Measurements from ENCODE around the gene MUC22.
A peak's percentile ranks its signal among the peaks of the same experiment; 100 is the strongest.
"Not testable (repeated sequence)": the region's sequence is repeated elsewhere in the genome, so short reads cannot be mapped to it uniquely, and the experiment has no call there.

The MUC22 gene

GRCh38 chr6:31000067-31000860 is 10.0 kb upstream of the MUC22 start:
- not testable (repeated sequence) for FAIRE-seq

DNA sequence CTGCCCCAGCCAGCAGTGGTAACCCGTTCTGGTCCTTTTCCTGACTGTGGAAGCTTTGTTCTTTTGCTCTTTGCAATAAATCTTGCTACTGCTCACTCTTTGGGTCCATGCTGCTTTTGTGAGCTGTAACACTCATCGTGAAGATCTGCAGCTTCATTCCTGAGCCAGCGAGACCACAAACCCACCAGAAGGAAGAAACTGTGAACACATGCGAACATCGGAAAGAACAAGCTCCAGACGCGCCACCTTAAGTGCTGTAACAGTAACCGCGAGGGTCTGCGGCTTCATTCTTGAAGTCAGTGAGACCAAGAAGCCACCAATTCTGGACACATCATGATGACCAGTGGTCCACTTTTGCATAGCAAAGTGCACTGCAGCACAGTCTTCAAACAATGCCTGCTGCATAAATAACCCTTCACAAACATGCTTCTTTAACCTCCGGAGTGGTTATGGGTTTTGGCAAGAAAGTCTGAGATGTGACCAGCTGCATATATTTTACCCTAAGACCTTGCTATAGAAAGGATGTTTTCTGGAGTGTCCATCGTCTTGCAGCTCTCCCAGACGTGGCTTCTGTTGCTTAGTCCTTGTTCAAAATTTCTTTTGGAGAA is 8.9 kb upstream of the MUC22 start:
- FAIRE-seq, result no peak

DNA sequence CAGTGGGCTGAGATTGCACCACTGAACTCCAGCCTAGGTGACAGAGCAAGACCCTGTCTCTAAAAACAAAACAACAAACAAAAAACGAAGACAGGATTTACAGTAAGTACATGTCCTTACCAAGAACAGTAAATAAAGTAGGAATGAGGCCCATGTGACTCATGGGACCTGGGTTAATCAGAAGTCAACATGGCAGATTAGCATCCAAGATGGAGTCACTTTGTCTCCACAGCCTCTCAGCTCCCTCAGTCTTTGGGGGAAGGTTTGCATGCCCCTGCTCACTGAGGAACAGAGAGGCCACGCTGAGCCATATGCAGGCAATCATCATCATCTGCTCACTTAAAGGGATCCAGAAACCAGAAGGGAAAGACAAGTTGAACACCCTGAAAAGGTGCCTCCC is 7.8 kb upstream of the MUC22 start:
- FAIRE-seq, result no peak

- FAIRE-seq, result no peak
Observed at GRCh38 chr6:31004794-31005193, 5.5 kb upstream of the MUC22 start.

- FAIRE-seq, result no peak
Observed at GRCh38 chr6:31005249-31006020, 4.8 kb upstream of the MUC22 start.

- FAIRE-seq, result no peak
Observed at GRCh38 chr6:31007694-31008093, 2.6 kb upstream of the MUC22 start.

DNA sequence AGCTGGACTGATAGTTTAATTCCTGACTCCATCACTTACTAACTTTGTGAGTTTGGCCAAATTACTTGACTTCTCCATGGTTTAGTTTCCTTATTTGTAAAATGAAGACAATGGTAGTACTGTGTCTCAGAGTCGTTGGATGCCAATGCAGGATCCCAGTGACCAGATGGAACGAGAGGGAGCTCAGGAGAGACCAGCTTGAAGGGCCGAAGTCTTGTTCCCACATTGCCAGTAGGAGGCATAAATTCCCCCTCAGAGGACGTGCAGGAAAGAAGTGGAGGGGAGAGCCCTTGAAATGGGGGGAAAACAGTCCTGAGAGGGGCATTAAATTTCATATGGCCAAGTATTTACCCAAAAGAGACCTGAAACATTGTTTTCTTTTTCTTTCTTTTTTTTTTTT is 2.1 kb upstream of the MUC22 start:
- FAIRE-seq, result no peak

GRCh38 chr6:31009731-31010130 is 543 bp upstream of the MUC22 start:
- FAIRE-seq, result no peak

DNA sequence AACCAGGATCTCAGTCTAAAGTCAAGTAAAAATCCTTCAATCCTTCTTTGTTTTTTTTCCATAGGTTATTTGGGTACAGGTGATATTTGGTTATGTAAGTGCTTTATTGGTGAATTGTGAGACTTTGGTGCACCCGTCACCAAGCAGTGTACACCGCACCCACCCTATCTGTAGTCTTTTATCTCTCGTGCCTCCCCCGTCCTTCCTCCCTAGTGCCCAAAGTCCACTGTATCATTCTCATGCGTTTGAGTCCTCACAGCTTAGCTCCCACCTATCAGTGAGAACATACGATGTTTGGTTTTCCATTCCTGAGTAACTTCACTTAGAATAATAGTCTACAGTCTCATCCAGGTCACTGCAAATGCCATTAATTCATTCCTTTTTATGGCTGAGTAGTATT is 879 bp downstream of the MUC22 start:
- FAIRE-seq, result no peak

- FAIRE-seq, result no peak
Observed at GRCh38 chr6:31016659-31017299, 6.5 kb downstream of the MUC22 start.

- FAIRE-seq, result not testable (repeated sequence)
Observed at GRCh38 chr6:31017436-31017835, 7.2 kb downstream of the MUC22 start.

DNA sequence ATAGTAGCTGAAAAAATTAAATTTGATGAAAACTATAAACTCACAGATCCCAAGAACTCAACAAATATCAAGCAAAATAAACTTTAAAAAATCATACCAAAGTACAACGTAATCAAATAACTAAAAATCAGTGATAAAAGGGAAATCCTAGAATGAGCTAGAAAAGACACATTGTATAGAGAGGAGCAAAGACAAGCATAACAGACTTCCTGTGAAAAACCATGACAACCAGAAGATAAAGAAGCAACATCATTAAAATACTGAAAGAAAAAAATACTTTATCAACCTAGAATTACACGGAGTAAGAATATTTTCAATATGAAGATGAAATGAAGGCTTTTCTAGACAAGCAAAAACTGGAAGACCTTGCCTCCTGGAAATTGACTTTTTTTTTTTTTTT is 9.8 kb downstream of the MUC22 start:
- peak; percentile 29 for FAIRE-seq

DNA sequence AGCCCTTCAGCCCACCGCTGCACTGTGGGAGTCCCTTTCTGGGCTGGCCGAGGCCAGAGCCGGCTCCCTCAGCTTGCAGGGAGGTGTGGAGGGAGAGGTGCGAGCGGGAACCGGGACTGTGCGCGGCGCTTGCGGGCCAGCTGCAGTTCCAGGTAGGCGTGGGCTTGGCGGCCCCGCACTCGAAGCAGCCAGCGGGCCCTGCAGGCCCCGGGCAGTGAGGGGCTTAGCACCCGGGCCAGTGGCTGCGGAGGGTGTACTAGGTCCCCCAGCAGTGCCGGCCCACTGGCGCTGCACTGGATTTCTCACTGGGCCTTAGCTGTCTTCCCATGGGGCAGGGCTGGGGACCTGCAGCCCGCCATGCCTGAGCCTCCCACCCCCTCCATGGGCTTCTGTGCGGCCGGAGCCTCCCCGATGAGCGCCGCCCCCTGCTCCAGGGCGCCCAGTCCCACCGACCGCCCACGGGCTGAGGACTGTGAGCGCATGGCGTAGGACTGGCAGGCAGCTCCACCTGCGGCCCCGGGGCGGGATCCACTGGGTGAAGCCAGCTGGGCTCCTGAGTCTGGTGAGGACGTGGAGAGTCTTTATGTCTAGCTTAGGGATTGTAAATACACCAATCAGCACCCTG is 10.5 kb downstream of the MUC22 start:
- not testable (repeated sequence) for FAIRE-seq

GRCh38 chr6:31021705-31022531 is 11.6 kb downstream of the MUC22 start:
- not testable (repeated sequence) for FAIRE-seq

DNA sequence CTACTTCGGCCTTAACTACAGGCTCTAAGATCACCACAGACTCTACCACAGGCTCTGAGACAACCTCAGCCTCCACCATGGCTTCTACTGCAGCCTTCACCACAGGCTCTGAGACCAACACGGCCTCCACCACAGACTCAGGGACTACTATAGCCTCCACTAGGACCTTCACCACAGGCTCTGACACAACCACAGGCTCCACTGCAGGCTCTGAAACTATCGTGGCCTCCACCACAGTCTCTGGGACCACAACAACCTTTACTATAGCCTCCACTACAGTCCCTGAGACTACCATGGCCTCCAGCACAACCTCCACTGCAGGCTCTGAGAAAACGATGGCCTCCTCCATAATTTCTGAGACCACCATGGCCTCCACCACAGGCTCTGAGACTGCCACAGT is 15.3 kb downstream of the MUC22 start:
- FAIRE-seq, result no peak

DNA sequence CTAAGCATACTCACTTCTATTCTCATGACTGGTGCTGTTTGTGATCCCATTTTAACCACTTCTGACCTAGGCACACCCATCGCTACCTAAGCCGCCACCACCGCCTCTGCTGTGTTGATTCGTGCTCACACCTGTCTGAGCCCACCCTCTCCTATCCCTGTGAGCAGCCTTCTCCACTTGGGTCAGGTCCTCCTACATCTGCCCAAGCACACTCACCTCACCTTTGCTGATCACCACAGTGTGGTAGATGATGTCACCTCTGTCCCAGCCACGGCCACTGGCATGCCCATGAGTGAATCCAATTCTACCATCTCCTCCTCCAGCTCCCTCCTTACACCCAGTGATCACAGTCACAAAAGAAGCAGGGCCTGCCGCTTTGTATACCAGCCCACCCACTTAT is 20.8 kb downstream of the MUC22 start:
- FAIRE-seq, result no peak

DNA sequence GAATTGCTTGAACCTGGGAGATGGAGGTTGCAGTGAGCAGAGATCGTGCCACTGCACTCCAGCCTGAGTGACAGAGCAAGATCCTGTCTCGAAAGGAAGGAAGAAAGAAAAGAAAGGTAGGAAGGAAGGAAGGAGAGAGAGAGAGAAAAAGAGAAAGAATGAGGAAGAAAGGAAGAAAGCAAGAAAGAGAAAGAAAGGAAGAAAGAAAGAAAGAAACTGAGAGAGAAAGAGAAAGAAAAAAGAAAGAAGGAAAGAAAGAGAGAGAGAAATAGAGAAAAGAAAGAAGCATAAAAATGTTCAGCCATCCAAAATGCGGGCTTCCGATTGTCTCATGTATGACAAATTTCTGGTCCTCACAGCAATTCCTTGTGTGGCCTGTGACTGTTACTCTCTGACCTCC is 22.8 kb downstream of the MUC22 start:
- no peak for FAIRE-seq

DNA sequence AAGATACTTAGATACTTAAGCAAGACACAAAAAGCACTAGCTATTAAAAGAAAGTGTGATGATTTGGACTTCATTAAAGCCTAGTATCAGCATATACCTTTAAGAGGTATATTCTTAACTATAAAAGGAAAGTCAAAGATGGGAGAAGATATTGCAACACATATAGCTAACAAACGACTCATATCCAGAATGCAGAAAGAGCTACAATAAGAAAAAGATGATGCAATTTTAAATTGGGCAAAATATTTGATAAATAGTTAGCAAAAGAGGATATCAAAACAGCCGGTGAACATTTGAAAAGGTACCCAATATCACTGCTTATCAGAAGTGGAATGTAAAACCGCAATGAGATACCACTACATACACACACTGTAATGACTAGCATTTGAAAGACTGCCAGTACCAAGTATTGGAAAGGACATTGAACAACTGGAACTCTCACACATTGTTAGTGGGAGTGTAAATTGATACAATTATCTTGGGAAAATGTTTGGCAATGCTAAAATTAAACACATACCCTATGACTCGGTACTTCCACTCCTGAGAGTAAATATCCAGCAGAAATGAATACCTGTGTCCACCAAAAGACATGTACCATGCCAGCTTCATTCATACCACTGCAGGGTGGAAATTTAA is 25.7 kb downstream of the MUC22 start:
- no peak for FAIRE-seq

GRCh38 chr6:31037169-31037568 is 26.9 kb downstream of the MUC22 start:
- FAIRE-seq, result no peak

- no peak for FAIRE-seq
Observed at GRCh38 chr6:31037682-31038081, 27.4 kb downstream of the MUC22 start.

DNA sequence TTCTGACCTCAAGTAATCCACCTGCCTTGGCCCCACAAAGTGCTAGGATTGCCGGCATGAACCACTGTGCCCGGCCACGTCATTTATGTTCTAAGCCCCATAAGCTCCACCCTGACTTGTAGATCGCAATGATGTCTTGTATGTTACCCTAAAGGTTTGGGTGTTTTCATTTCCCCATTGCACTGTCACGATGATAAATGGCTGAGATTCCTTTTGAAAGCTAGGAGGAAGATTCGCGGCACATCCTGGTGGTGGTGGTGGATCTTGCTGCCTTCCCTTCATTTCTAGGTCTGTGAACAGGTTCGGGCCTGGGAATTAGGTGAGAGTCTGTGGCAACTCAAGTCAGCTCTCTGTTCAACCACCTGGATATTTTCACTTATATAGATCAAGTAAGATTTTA is 28.3 kb downstream of the MUC22 start:
- no peak for FAIRE-seq

Data from endometrium (tissue), 2 donors.